Tibial nerve (tissue), 4 donors: Measurements from ENCODE around the gene FAT1.

ENCODE experiments used
- EP300 ChIP-seq, 2 donors: sonication (generic); formaldehyde crosslinking; IDR thresholded peaks; one replicate each; pipeline ENCODE4 v1.6.1; 2017; ENCODE audit warnings: antibody characterized with exemption in 2 of 2, mild to moderate bottlenecking in 1 of 2
- POLR2A ChIP-seq, 2 donors: fragments of 450-650 bp; IDR thresholded peaks; one replicate each; pipeline ENCODE4 v1.6.1; 2017; ENCODE audit warnings: antibody characterized with exemption in 2 of 2, mild to moderate bottlenecking in 2 of 2, moderate library complexity in 2 of 2
- TF ChIP-seq, protein P1 (sequence below), 5 experiments: fragments of 200-600 bp in 3 of 5; fragments of 450-650 bp in 2 of 5; sonication (generic) in 3 of 5; IDR thresholded peaks; one replicate each; pipeline ENCODE4 v1.5.1; 2016 to 2019; ENCODE audit warnings: antibody characterized with exemption in 5 of 5, mild to moderate bottlenecking in 3 of 5, moderate library complexity in 2 of 5

DNA sequence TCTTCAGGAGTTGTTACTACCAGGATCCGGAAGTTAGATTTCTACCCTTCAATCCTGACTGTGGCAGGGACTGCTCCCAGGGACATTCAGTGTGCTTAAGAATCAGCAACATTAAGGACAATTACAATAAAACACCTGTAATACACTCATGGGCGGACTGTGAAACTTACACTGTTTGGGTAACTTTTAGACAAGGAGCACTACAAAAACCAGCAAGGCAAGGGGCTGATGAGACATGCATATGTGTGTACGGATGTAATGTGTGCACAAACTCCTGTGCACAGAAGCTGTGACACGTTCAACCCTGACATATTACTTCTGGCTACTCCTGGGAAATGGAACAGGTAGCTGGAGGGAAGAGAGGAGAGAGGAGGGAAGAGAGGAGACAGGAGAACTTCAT, 75.8 kb downstream of the FAT1 start:
- TF ChIP-seq POLR2A (IDR thresholded peaks at IDR 0.05) (no peak), EP300 (IDR thresholded peaks at IDR 0.05) (no peak)
- TF ChIP-seq, protein P1, sequence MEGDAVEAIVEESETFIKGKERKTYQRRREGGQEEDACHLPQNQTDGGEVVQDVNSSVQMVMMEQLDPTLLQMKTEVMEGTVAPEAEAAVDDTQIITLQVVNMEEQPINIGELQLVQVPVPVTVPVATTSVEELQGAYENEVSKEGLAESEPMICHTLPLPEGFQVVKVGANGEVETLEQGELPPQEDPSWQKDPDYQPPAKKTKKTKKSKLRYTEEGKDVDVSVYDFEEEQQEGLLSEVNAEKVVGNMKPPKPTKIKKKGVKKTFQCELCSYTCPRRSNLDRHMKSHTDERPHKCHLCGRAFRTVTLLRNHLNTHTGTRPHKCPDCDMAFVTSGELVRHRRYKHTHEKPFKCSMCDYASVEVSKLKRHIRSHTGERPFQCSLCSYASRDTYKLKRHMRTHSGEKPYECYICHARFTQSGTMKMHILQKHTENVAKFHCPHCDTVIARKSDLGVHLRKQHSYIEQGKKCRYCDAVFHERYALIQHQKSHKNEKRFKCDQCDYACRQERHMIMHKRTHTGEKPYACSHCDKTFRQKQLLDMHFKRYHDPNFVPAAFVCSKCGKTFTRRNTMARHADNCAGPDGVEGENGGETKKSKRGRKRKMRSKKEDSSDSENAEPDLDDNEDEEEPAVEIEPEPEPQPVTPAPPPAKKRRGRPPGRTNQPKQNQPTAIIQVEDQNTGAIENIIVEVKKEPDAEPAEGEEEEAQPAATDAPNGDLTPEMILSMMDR (IDR thresholded peaks at IDR 0.05) = no peak
